DMS 273 (cell line): ENCODE results near the gene SPATA45.
"Not testable (repeated sequence)": the region's sequence is repeated elsewhere in the genome, so short reads cannot be mapped to it uniquely, and the experiment has no call there.

Experiments
- DNase-seq: peaks from one replicate; lab custom pipeline; 2025; ENCODE audit not compliant: unreplicated experiment; lab: John Stamatoyannopoulos, UW

The SPATA45 gene

GRCh38 chr1:212833211-212834207 lies 13.9 kb downstream of the SPATA45 start:
- DNase-seq, result not testable (repeated sequence)

- no peak for DNase-seq
These were observed 19.1 kb downstream of the SPATA45 start for GRCh38 chr1:212828395-212828794.

GRCh38 chr1:212827831-212828278 lies 19.6 kb downstream of the SPATA45 start:
- DNase-seq, result no peak

- no peak for DNase-seq
These were observed 20.2 kb downstream of the SPATA45 start for GRCh38 chr1:212827171-212827776.

GRCh38 chr1:212825798-212826452 lies 21.5 kb downstream of the SPATA45 start:
- no peak for DNase-seq

GRCh38 chr1:212824201-212824600 lies 23.2 kb downstream of the SPATA45 start:
- no peak for DNase-seq

- no peak for DNase-seq
These were observed 24.5 kb downstream of the SPATA45 start for GRCh38 chr1:212822956-212823355.

- no peak for DNase-seq
These were observed 26.5 kb downstream of the SPATA45 start for GRCh38 chr1:212820969-212821368.

- DNase-seq, result no peak
These were observed 27.7 kb downstream of the SPATA45 start for GRCh38 chr1:212819726-212820125.

GRCh38 chr1:212816567-212817278 lies 30.7 kb downstream of the SPATA45 start:
- no peak for DNase-seq

- peak; percentile 46 for DNase-seq
These were observed 32.7 kb downstream of the SPATA45 start for GRCh38 chr1:212814537-212815334.

- DNase-seq, result no peak
These were observed 41.7 kb downstream of the SPATA45 start for GRCh38 chr1:212805767-212806166.

GRCh38 chr1:212797681-212798080 lies 49.8 kb downstream of the SPATA45 start:
- no peak for DNase-seq

GRCh38 chr1:212794561-212795014 lies 52.9 kb downstream of the SPATA45 start:
- peak; percentile 9 for DNase-seq

GRCh38 chr1:212792396-212792908 lies 55.0 kb downstream of the SPATA45 start:
- DNase-seq, result no peak

- DNase-seq, result peak; percentile 98
These were observed 55.6 kb downstream of the SPATA45 start, which contains the start of the genes NSL1 and TATDN3 for GRCh38 chr1:212791676-212792395. Gene NSL1 (minus strand): TSS chr1:212791777. CDS start chr1:212791763, 14 bp downstream. Gene TATDN3 (plus strand): TSS chr1:212791894. CDS start chr1:212791922, 28 bp downstream.

- DNase-seq, result peak; percentile 93
These were observed 56.2 kb downstream of the SPATA45 start for GRCh38 chr1:212791261-212791675.

GRCh38 chr1:212785871-212786270 lies 61.6 kb downstream of the SPATA45 start:
- DNase-seq, result no peak

- no peak for DNase-seq
These were observed 63.5 kb downstream of the SPATA45 start for GRCh38 chr1:212783976-212784375.
